Measurements from ENCODE around the gene JMJD8.
"Not testable (repeated sequence)": the region's sequence is repeated elsewhere in the genome, so short reads cannot be mapped to it uniquely, and the experiment has no call there.

DNA sequence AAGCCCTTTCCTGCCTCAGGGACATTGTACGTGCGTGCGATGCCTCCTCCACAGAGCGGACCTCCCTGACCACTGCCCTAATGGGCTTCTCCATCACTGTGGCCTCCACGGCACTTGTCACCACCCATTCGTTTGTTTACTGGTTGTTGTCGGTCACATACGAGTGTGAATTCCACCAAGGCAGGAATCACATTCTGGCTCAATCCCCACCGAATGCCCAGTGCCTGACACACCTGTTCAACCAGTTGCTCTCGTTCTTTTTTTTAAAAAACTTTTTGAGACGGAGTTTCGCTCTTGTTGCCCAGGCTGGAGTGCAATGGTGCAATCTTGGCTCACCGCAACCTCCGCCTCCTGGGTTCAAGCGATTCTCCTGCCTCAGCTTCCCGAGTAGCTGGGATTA lies 7.1 kb upstream of the JMJD8 start:
- TF ChIP-seq, protein P1, sequence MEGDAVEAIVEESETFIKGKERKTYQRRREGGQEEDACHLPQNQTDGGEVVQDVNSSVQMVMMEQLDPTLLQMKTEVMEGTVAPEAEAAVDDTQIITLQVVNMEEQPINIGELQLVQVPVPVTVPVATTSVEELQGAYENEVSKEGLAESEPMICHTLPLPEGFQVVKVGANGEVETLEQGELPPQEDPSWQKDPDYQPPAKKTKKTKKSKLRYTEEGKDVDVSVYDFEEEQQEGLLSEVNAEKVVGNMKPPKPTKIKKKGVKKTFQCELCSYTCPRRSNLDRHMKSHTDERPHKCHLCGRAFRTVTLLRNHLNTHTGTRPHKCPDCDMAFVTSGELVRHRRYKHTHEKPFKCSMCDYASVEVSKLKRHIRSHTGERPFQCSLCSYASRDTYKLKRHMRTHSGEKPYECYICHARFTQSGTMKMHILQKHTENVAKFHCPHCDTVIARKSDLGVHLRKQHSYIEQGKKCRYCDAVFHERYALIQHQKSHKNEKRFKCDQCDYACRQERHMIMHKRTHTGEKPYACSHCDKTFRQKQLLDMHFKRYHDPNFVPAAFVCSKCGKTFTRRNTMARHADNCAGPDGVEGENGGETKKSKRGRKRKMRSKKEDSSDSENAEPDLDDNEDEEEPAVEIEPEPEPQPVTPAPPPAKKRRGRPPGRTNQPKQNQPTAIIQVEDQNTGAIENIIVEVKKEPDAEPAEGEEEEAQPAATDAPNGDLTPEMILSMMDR (IDR thresholded peaks at IDR 0.05) = not testable (repeated sequence)
- TF ChIP-seq POLR2A (IDR thresholded peaks at IDR 0.05) = not testable (repeated sequence)

All from transverse colon (tissue), 3 donors.